Activated naive CD4-positive, alpha-beta T cell treated with anti-CD3 and anti-CD28 coated beads, Interleukin-2, amount 50 U/mL, for 24 hours (primary cell): ENCODE results near the gene TMEM106C.
A peak's percentile ranks its signal among the peaks of the same experiment; 100 is the strongest.

Experiments
- H3K27ac Mint-ChIP-seq: one replicate; pipeline ENCODE4 v1.8.0; 2021; ENCODE audit warnings: mild to moderate bottlenecking, mixed read lengths
- H3K27me3 Mint-ChIP-seq: one replicate; pipeline ENCODE4 v1.8.0; 2021; ENCODE audit warnings: mixed read lengths
- H3K36me3 Mint-ChIP-seq: one replicate; pipeline ENCODE4 v1.8.0; 2021; ENCODE audit warnings: mixed read lengths
- H3K4me1 Mint-ChIP-seq: one replicate; pipeline ENCODE4 v1.8.0; 2021; ENCODE audit warnings: mixed read lengths
- H3K4me3 Mint-ChIP-seq: one replicate; pipeline ENCODE4 v1.8.0; 2021; ENCODE audit warnings: mild to moderate bottlenecking, mixed read lengths
- H3K9me3 Mint-ChIP-seq: one replicate; pipeline ENCODE4 v1.8.0; 2021; ENCODE audit warnings: mixed read lengths

TMEM106C gene

DNA sequence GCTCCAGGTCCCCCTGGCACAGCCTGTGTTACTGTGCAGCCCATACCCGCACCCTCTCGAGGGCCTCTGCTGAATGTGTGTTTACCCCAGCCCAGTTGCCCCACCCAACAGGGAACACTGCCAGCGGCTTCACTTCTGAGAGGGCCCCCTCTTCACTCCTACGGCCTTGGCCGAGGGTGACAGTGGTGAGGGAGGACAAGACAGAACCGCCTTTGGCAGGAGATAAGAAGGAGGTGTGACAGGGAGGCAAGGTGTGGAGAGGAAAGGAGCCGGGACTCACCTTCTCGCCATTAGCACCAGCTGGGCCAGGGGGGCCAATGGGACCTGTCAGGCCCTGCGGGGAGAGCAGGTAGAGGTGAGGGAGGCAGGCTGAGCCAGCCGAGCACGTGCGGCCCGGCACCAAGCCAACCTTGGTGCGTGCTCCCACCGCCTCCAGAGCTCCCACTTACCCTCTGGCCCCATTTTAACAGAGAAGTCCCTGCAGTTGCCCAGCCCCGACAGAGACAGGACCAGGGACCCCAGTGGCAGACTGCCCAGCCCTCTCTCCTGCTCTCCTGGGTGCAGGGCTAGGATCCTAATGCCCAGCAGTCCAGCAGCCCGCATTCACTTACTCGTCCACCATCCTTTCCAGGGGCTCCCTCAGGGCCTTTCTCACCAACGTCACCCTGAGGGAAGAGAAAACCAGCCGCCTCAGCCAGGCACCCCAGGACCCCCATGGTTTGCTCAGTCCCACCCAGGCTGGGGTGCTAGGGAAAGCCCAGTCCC, 18.3 kb downstream of the TMEM106C start:
- H3K4me3 Mint-ChIP-seq = no peak overlapping the region
- no peak overlapping the region for H3K27ac Mint-ChIP-seq
- no peaks in the 10 kb centered on the region for H3K9me3 Mint-ChIP-seq
- H3K27me3 Mint-ChIP-seq = no peaks in the 10 kb centered on the region
- H3K36me3 Mint-ChIP-seq = no peaks in the 10 kb centered on the region
- no peaks in the 10 kb centered on the region for H3K4me1 Mint-ChIP-seq

DNA sequence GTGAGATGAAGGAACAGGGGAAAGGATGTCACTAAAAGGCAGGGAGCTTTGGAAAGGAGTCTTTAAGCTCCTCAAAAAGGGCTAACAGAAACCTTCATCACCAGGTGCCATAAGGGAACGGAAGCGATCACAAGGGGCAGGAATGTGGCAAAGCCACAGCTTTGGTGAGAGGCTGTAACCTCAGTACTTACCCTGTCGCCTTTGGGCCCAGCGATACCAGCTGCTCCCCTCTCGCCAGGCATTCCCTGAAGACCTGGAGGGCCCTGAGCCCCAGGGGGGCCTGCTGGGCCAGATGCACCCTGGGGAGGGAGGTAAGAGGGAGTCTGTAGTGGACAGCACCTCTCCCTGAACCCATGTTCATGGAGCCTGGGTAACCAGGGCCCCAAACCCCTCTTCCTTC, 18.9 kb downstream of the TMEM106C start:
- Mint-ChIP-seq H3K9me3 (no peaks in the 10 kb centered on the region), H3K36me3 (no peaks in the 10 kb centered on the region), H3K4me3 (no peak overlapping the region), H3K27me3 (no peaks in the 10 kb centered on the region), H3K4me1 (no peaks in the 10 kb centered on the region), H3K27ac (no peak overlapping the region)

DNA sequence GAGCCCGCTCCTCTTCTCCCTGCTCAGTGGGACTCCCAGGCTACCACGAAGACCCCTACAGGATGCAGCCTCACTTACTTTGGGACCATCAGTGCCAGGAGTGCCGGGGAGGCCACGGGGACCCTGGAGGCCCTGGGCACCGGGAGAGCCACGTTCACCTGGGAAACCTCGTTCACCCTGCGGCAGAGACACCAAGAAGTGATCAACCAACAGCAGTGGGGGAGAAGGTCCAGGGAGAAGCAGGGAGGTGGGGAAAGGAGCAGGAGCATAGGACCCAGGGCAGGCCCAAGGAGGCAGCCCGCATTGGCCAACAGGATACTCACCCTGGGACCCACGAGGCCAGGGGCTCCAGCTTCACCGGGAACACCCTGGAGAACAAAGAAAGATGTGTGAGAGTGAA, 19.4 kb downstream of the TMEM106C start:
- Mint-ChIP-seq H3K4me1 (no peaks in the 10 kb centered on the region), H3K27ac (no peak overlapping the region), H3K4me3 (no peak overlapping the region), H3K27me3 (no peaks in the 10 kb centered on the region), H3K9me3 (no peaks in the 10 kb centered on the region), H3K36me3 (no peaks in the 10 kb centered on the region)

DNA sequence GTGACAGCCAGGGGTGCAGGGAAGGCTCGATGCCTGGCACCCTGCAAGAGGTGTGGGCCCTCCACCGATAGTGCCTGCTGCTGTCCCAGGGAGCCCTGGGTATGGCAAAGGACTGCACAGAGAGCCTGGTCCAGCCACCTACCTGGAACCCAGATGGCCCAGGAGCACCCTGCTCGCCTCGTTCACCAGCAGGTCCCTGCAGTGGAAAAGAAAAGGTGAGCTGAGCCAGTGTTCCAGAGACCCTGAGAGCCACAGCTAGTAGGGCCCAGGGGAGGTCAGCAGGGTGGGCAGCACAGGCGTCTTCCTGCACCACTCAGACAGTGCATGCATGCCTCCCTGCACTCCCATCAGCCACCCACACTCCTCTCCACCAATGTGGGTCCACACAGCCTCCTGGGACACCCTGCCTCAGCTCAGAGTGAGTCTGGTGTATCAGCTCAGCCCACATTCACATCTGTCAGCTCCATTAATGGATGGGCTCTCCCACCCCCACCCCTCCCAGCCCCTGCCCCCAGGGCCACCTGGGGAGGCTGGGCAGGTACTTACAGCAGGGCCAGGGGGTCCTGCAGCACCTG, 20.2 kb downstream of the TMEM106C start:
- H3K9me3 Mint-ChIP-seq = no peaks in the 10 kb centered on the region
- no peaks in the 10 kb centered on the region for H3K36me3 Mint-ChIP-seq
- no peak overlapping the region for H3K27ac Mint-ChIP-seq
- H3K4me3 Mint-ChIP-seq = no peak overlapping the region
- no peaks in the 10 kb centered on the region for H3K27me3 Mint-ChIP-seq
- no peaks in the 10 kb centered on the region for H3K4me1 Mint-ChIP-seq

DNA sequence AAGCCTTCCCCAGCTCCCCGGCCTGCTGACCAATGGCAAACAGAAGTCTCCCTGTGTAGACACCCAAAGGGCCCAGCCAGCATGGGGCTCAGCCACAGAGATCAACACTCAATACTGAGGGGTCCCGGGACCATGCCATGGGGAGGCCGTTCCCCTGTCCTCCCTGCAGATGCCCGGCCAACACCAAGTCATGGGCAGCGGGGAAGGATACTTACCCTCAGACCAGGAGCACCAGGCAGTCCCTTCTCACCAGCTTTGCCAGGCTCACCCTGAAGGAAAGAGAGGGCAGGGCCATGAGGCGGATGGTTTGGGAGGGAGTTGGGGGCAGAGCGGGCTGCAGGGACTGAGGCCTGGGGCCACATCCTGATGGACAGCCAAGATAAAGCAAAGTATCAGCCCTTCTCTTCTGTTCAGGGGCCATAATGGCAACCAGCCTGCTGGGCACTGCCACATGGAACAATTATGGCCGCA, 21.0 kb downstream of the TMEM106C start:
- Mint-ChIP-seq H3K27me3 (no peaks in the 10 kb centered on the region), H3K4me1 (peaks cover 4% of the 10 kb centered on the region), H3K27ac (no peak overlapping the region), H3K36me3 (no peaks in the 10 kb centered on the region), H3K9me3 (no peaks in the 10 kb centered on the region), H3K4me3 (no peak overlapping the region)

DNA sequence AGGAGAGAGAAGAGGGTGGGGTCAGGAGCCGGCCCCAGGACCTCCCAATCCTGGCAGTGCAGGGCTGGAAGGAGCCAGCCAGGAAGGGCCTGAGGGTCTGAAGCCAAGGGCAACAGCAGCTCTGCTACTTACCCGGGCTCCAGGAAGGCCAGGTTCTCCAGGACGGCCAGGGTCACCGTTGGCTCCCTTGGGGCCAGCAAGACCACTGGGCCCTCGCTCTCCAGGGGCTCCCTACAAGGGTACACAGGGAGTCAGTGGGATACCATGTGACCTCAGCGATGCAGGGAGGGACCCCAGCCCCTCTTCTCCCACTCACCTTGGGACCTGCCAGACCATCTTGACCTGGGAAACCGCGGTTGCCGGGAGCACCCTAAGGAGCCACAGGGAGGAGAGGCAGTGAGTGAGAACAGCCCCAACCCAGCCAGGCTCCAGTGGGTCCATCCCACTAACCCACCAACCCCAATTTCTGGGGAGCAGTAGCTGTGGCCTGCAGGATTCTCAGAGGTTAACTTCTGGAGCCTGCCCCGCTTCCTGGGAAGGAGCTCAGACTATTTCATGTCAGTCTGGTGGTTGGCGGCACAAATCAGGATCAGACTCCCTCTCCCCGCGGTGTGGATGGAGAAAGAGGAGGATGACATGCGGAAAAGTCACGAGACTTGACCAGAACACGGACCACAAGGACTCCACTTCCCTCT, 22.3 kb downstream of the TMEM106C start:
- Mint-ChIP-seq H3K27me3 (no peaks in the 10 kb centered on the region), H3K9me3 (no peaks in the 10 kb centered on the region), H3K4me1 (peaks cover 18% of the 10 kb centered on the region), H3K27ac (no peak overlapping the region), H3K36me3 (no peaks in the 10 kb centered on the region), H3K4me3 (no peak overlapping the region)

DNA sequence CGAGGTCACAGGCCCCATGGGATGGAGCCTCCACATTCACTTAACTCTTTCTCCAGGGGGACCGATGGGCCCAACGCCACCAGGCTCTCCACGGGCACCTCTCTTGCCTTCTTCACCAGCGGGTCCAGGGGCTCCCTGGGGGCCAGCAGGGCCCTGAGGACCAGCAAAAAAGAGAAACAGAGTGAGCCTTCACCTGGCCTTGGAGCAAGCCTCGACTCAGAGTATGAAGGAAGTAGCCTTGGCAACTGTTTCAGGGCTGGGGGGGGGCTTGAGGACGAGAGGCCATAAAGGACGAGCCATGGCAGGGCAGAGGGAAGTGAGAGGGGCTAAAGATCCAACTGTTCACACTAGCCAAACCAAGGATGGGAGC, 22.9 kb downstream of the TMEM106C start:
- Mint-ChIP-seq H3K27ac (no peak overlapping the region), H3K36me3 (no peaks in the 10 kb centered on the region), H3K4me1 (peaks cover 23% of the 10 kb centered on the region), H3K9me3 (no peaks in the 10 kb centered on the region), H3K4me3 (no peak overlapping the region), H3K27me3 (no peaks in the 10 kb centered on the region)

DNA sequence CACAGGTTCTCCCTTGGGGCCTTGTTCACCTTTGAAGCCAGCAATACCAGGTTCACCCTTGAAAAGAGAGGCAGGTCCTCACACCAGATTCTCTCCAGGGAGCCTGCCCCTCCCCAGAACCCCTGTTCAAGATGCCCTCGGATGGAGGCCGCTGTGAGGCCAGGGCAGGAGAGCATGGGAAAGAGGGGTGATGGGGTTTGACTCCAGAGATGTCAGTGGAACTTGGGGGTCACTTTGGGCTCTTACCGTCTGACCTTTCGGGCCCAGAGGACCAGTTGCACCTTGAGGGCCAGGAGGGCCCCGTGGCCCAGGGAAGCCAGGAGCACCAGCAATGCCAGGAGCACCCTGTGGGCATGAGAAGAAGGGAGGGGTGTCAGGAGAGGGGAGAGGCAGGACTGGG, 23.4 kb downstream of the TMEM106C start:
- Mint-ChIP-seq H3K27ac (peak overlapping the region; percentile 46), H3K4me3 (no peak overlapping the region), H3K27me3 (no peaks in the 10 kb centered on the region), H3K4me1 (peaks cover 25% of the 10 kb centered on the region), H3K36me3 (no peaks in the 10 kb centered on the region), H3K9me3 (no peaks in the 10 kb centered on the region)

DNA sequence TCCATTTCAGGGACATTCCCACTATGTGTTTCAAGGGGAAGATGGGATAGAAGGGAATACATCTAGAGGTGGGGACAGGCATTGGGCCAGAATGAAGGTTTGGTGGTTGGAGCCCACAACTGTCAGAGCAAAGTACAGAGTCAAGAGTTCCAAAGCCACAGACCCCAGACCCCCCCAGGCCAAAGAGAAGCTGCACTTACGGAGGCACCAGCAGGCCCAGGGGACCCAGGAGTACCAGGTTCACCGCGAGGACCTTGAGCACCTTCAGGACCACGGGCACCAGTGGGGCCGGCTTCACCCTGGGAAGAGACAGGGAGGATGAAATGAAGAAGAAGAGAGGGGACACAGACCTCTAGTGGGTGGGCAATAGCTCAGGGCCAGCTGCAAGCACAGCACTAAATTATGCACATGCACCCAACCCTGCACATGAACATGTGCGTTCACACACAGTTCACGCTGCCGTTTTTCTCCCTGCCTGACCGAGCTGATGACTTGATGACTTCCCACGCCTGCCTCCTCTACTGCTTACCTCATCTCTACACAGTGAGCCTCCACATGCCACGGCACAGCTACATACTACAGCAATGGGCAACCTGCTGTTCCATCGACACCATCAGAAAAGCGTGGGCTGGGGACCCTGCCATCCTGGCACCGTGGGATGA, 24.1 kb downstream of the TMEM106C start:
- Mint-ChIP-seq H3K27me3 (no peaks in the 10 kb centered on the region), H3K4me1 (peaks cover 25% of the 10 kb centered on the region), H3K36me3 (no peaks in the 10 kb centered on the region), H3K27ac (peak overlapping the region; percentile 12), H3K4me3 (no peak overlapping the region), H3K9me3 (no peaks in the 10 kb centered on the region)

DNA sequence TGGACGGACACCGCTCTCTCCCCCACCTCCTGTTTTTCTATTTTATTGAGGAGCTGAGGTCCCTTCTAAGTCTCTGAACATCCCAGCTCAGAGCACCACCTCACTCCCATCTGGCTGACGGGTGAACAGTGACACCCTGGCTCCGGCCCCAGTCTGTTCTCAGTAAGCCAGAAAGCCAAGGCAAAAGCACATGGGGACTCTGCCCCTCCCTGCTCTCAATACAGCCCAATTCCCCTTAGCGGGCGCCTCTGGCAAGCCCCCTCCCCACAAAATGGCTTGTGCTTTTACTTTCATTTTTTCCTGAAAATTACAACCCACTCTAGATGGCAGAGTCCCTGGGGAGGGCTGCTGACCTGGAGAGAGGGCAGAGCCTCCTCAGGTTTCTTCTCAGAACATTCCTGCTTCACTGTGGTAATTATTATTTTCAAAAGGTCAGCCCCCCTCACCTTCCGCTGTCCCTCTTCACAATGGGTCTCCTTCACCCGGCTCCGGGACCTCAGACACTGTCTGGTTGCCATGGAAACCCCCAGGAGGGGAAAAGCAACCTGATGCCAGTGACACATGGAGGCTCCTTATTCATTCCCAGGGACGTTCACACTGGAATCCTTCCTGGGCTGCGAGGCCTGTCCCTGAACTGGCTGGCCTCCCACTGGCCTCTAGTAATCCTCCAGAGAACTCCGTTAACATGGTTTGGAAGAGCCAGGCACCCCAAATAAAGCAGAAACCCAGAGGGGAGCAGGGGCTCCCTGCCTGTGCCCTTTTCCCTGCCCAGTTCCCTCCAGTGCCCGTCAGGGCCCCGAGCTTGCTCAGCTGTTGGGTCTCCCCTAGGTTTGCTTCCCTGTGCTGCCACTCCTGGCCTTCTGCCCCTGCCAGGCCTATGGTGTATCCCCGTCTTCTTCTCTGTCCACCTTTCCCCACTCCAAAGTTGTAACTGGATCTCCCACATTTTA, 25.0 kb downstream of the TMEM106C start:
- Mint-ChIP-seq H3K4me3 (no peak overlapping the region), H3K27me3 (no peaks in the 10 kb centered on the region), H3K27ac (no peak overlapping the region), H3K36me3 (no peaks in the 10 kb centered on the region), H3K9me3 (no peaks in the 10 kb centered on the region), H3K4me1 (peaks cover 25% of the 10 kb centered on the region)

DNA sequence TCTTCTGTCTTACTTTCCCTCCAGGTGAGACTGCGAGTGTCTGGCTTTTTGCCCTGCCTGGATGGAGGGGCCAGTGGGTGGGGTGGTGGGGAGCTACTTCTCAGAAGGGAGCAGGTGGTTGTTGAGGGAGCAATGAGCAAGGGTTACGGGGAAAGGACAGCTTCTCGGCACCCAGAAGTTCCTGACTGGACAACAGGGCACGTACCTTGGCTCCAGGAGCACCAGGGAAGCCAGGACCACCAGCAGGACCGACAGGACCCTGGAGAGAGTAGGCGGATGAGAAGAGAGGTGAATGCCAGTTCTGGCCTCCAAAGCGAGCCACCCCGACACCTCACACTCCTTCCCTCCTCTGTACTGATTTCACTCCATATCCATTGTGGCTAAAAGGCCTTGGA, 25.6 kb downstream of the TMEM106C start:
- Mint-ChIP-seq H3K27me3 (no peaks in the 10 kb centered on the region), H3K27ac (peak overlapping the region; percentile 30), H3K4me1 (peaks cover 25% of the 10 kb centered on the region)

DNA sequence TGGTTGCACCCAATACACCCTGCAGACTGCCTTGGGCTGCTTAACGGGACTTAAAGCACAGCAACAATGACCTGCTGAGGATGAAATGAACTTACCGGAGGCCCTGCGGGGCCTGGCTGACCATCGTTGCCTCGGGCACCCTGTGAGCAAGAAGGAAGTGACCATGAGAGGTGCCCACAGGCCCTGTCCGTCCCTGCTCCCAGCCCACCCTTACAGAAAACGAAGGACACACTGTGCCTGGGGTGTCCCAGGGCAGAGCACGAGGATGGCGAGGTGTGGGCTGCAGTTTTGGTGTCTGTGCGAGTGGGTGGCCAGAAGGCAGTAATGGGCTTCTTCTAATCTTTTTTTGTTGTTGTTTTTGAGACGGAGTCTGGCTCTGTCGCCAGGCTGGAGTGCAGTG, 26.3 kb downstream of the TMEM106C start:
- no peak overlapping the region for H3K4me3 Mint-ChIP-seq
- no peaks in the 10 kb centered on the region for H3K36me3 Mint-ChIP-seq
- peak overlapping the region; percentile 41 for H3K27ac Mint-ChIP-seq
- no peaks in the 10 kb centered on the region for H3K9me3 Mint-ChIP-seq
- H3K4me1 Mint-ChIP-seq = peaks cover 25% of the 10 kb centered on the region
- no peaks in the 10 kb centered on the region for H3K27me3 Mint-ChIP-seq

More for the DNA sequence above, 25.6 kb downstream of the TMEM106C start:
- Mint-ChIP-seq H3K9me3 (no peaks in the 10 kb centered on the region), H3K4me3 (no peak overlapping the region), H3K36me3 (no peaks in the 10 kb centered on the region)

DNA sequence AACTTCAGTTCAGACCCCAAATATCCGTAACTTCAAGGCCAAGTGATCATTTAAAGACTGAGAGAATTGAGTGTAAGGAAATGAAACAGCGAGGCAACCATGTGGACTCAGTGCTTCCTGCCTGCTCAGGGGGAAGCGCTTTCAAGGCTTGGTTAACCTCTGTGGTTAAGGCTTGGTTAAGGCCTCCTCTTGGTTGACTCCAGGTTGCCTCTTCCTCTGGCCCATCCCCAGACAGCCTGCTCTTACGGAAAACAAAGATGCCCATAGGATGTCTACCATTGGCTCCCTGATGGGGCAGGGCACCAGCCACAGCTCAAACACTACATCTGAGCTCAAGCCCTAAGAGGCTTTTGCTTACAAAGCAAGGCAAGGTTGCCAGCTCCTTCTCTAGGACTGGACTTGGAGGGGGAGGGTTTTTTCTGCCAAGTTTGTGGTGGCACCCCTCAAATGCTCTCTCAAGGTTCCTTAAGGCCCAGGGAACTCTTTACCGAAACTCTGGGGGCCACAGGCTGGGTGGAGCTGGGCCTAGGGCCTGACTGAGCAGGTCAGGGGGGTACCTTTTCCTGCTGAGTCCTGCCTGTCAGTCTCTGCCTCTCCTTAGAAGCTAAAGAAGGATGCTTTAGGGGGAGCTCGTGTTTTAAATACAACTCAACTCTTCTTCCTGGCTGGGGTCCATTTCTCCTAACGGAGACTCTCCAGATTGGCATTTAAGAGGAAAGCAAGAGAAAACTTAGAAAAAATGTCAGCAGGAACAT, 27.1 kb downstream of the TMEM106C start:
- H3K4me1 Mint-ChIP-seq = peaks cover 25% of the 10 kb centered on the region
- peak overlapping the region; percentile 84 for H3K27ac Mint-ChIP-seq
- H3K9me3 Mint-ChIP-seq = no peaks in the 10 kb centered on the region
- H3K4me3 Mint-ChIP-seq = peak overlapping the region; percentile 16
- H3K27me3 Mint-ChIP-seq = peaks cover 1% of the 10 kb centered on the region
- no peaks in the 10 kb centered on the region for H3K36me3 Mint-ChIP-seq
